ENCODE measurements around the gene RAB20.

The RAB20 gene

GRCh38 chr13:110564472-110564985 lies 3.0 kb upstream of the RAB20 start:
- Histone ChIP-seq H3K9me3 (no peaks in the 10 kb centered on the region), H3K4me2 (no peak overlapping the region), H3K36me3 (peaks cover 2% of the 10 kb centered on the region), H3K4me1 (peaks cover 34% of the 10 kb centered on the region), H4K20me1 (peaks cover 8% of the 10 kb centered on the region), H3K9ac (no peak overlapping the region), H3K27me3 (no peaks in the 10 kb centered on the region), H3K27ac (no peak overlapping the region), H3K4me3 (no peak overlapping the region)
- TF ChIP-seq Cebpa-rat (IDR thresholded peaks at IDR 0.05): no peak

GRCh38 chr13:110563463-110563774 lies 1.9 kb upstream of the RAB20 start:
- H3K9ac ChIP-seq: no peak overlapping the region
- peak overlapping the region; percentile 86 for H3K4me2 ChIP-seq
- H3K27ac ChIP-seq: no peak overlapping the region
- peaks cover 11% of the 10 kb centered on the region for H4K20me1 ChIP-seq
- no peaks in the 10 kb centered on the region for H3K9me3 ChIP-seq
- H3K27me3 ChIP-seq: no peaks in the 10 kb centered on the region
- peaks cover 5% of the 10 kb centered on the region for H3K36me3 ChIP-seq
- H3K4me3 ChIP-seq: no peak overlapping the region
- peaks cover 44% of the 10 kb centered on the region for H3K4me1 ChIP-seq
- TF ChIP-seq Cebpa-rat (IDR thresholded peaks at IDR 0.05): no peak

GRCh38 chr13:110562696-110563462 lies 1.4 kb upstream of the RAB20 start:
- H3K4me3 ChIP-seq: peak overlapping the region; percentile 86
- peaks cover 14% of the 10 kb centered on the region for H4K20me1 ChIP-seq
- H3K9me3 ChIP-seq: no peaks in the 10 kb centered on the region; the same call in 1 of the 2 replicates
- no peaks in the 10 kb centered on the region for H3K27me3 ChIP-seq
- no peak for TF ChIP-seq Cebpa-rat (IDR thresholded peaks at IDR 0.05)
- peaks cover 49% of the 10 kb centered on the region for H3K4me1 ChIP-seq
- peak overlapping the region; percentile 86 for H3K4me2 ChIP-seq
- H3K27ac ChIP-seq: peak overlapping the region; percentile 72; the same call in 1 of the 2 replicates
- H3K36me3 ChIP-seq: peaks cover 8% of the 10 kb centered on the region
- H3K9ac ChIP-seq: peak overlapping the region; percentile 77

- Histone ChIP-seq H3K36me3 (peaks cover 16% of the 10 kb centered on the region), H3K4me3 (peak overlapping the region; percentile 86), H3K27me3 (no peaks in the 10 kb centered on the region), H3K9ac (peak overlapping the region; percentile 77), H3K9me3 (peaks cover 7% of the 10 kb centered on the region), H4K20me1 (peaks cover 21% of the 10 kb centered on the region), H3K27ac (peak overlapping the region; percentile 72), H3K4me2 (peak overlapping the region; percentile 86), H3K4me1 (peaks cover 57% of the 10 kb centered on the region)
- TF ChIP-seq Cebpa-rat (IDR thresholded peaks at IDR 0.05): no peak
Observed at GRCh38 chr13:110562036-110562597, 595 bp upstream of the RAB20 start.

- Histone ChIP-seq H3K27me3 (no peaks in the 10 kb centered on the region), H3K36me3 (peaks cover 29% of the 10 kb centered on the region), H3K4me1 (peaks cover 67% of the 10 kb centered on the region), H3K9me3 (peaks cover 14% of the 10 kb centered on the region), H3K9ac (peak overlapping the region; percentile 87), H3K4me2 (peak overlapping the region; percentile 96), H3K27ac (peak overlapping the region; percentile 82), H3K4me3 (peak overlapping the region; percentile 86), H4K20me1 (peaks cover 33% of the 10 kb centered on the region)
- TF ChIP-seq Cebpa-rat (IDR thresholded peaks at IDR 0.05): no peak
Observed at GRCh38 chr13:110560601-110561343, 750 bp downstream of the RAB20 start.

- peaks cover 14% of the 10 kb centered on the region for H3K9me3 ChIP-seq
- H3K36me3 ChIP-seq: peaks cover 36% of the 10 kb centered on the region
- peak overlapping the region; percentile 96 for H3K4me2 ChIP-seq
- TF ChIP-seq Cebpa-rat (IDR thresholded peaks at IDR 0.05): no peak
- peak overlapping the region; percentile 87 for H3K9ac ChIP-seq
- H4K20me1 ChIP-seq: peaks cover 41% of the 10 kb centered on the region
- H3K4me1 ChIP-seq: peaks cover 75% of the 10 kb centered on the region
- H3K4me3 ChIP-seq: peak overlapping the region; percentile 86
- no peak overlapping the region for H3K27ac ChIP-seq
- no peaks in the 10 kb centered on the region for H3K27me3 ChIP-seq
Observed at GRCh38 chr13:110559986-110560385, 1.5 kb downstream of the RAB20 start.

- H3K36me3 ChIP-seq: peaks cover 41% of the 10 kb centered on the region
Observed at GRCh38 chr13:110559429-110559943, 2.0 kb downstream of the RAB20 start.

GRCh38 chr13:110557610-110558305 lies 3.8 kb downstream of the RAB20 start:
- Histone ChIP-seq H3K4me1 (peaks cover 66% of the 10 kb centered on the region), H3K4me3 (no peak overlapping the region), H3K36me3 (peaks cover 50% of the 10 kb centered on the region), H3K27ac (0 out of 2 replicates have a peak overlapping the region, but pooled peaks have one; percentile 35), H3K27me3 (no peaks in the 10 kb centered on the region), H3K9ac (no peak overlapping the region), H4K20me1 (peaks cover 63% of the 10 kb centered on the region), H3K4me2 (peak overlapping the region; percentile 45), H3K9me3 (peaks cover 14% of the 10 kb centered on the region)
- no peak for TF ChIP-seq Cebpa-rat (IDR thresholded peaks at IDR 0.05)

More at GRCh38 chr13:110559429-110559943, 2.0 kb downstream of the RAB20 start:
- peak overlapping the region; percentile 41; the same call in 1 of the 2 replicates for H3K9ac ChIP-seq
- H3K4me2 ChIP-seq: peak overlapping the region; percentile 96
- no peaks in the 10 kb centered on the region for H3K27me3 ChIP-seq
- peaks cover 79% of the 10 kb centered on the region for H3K4me1 ChIP-seq
- peaks cover 14% of the 10 kb centered on the region for H3K9me3 ChIP-seq
- H3K4me3 ChIP-seq: peak overlapping the region; percentile 86; the same call in 1 of the 2 replicates
- no peak for TF ChIP-seq Cebpa-rat (IDR thresholded peaks at IDR 0.05)
- H4K20me1 ChIP-seq: peaks cover 46% of the 10 kb centered on the region
- H3K27ac ChIP-seq: no peak overlapping the region

GRCh38 chr13:110557082-110557481 lies 4.4 kb downstream of the RAB20 start:
- Histone ChIP-seq H3K36me3 (peaks cover 50% of the 10 kb centered on the region), H3K27me3 (no peaks in the 10 kb centered on the region), H3K27ac (no peak overlapping the region)

More at GRCh38 chr13:110557082-110557481, 4.4 kb downstream of the RAB20 start:
- Histone ChIP-seq H3K4me2 (no peak overlapping the region; the same call in 1 of the 2 replicates), H3K9me3 (peaks cover 14% of the 10 kb centered on the region), H4K20me1 (peaks cover 64% of the 10 kb centered on the region), H3K9ac (no peak overlapping the region), H3K4me3 (no peak overlapping the region), H3K4me1 (peaks cover 59% of the 10 kb centered on the region)
- TF ChIP-seq Cebpa-rat (IDR thresholded peaks at IDR 0.05): no peak

Measured in BLaER1 (cell line).